Fibroblast of gingiva (primary cell): ENCODE data around the gene DOCK3.
A peak's percentile ranks its signal among the peaks of the same experiment; 100 is the strongest.
"Not testable (repeated sequence)": the region's sequence is repeated elsewhere in the genome, so short reads cannot be mapped to it uniquely, and the experiment has no call there.

Experiments
- DNase-seq: peaks from one replicate; pipeline ENCODE4 v3.0.0-alpha.2; 2011; ENCODE audit warnings: low read depth

DOCK3 gene

DNA sequence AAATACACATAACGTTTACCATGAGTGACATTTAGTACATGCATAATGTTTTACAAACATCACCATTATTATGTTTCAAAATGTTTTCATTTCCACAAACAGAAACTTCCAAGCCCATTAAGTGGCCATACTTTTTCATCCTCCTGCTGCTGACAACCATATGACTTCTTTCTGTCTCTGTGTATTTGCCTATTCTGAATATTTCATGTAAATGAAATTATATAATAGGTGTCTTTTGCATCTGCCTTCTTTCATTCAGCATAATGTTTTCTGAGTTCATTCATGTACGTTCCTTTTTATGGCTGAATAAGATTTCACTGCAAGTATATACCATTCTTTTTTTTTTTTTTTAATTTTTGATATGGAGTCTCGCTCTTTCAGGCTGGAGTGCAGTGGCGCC, 209.0 kb downstream of the DOCK3 start:
- DNase-seq: no peak

DNA sequence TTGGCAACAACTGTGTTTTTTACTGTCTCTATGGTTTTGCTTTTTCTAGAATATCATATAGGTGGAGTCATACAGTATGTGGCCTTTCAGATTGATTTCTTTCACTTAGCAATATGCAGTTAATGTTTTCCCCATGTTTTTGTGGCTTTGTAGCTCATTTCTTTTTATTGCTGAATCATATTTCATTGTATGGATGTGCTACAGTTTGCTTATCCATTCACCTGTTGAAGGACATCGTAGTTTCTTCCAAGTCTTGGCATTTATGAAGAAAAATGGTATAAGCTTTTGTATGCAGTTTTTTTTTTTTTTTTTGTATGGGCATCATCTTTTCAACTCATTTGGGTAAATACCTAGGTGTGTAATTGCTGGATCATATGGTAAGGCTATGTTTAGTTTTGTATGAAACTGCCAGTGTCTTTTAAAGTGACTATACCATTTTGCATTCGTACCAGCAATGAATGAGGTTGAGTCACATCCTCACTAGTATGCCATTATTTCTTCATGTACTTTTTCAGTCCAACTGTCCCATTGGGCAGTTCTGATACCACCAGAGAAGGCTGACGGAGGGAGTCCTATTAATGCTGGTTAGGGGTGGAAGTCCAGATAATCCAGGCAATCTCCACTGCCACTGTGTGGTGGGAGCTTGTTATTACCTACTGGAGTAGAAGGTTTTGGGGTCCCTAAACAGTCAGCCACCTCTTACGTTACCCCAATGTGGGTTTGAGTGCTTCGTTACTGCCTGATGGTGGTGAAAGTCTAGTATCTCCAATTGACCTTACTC, 210.5 kb downstream of the DOCK3 start:
- DNase-seq: no peak

DNA sequence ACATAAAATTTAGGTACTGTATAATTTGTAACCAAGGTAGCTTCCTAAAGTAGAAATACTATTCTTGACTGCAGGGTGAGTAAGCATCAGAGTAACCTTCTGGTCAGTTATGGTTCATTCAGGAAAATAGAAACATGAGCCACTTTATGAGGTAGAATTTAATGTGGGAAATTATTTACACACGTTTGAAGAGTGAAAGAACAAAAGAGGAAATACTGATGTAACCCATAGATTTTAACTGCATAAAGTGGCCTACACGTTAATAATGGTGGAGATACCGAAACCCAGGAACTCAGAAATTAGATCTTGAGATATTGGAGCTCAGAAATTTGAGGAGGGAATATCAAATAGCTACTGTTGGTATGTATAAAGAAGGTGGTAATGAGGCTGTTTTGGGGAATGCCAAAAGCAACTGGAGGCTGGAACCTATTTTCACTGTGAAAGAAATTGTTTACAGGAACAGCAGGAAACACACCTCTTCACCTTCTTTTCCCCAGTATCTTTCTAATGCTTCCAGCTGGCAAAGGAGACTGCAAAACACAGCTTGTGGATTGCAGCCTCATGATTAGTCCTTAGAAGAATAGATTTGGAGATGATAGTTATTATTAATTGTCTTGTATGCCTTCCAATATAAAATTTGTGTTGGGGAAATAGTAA, 216.1 kb downstream of the DOCK3 start:
- no peak for DNase-seq

GRCh38 chr3:50901097-50901496, 226.4 kb downstream of the DOCK3 start:
- not testable (repeated sequence) for DNase-seq

GRCh38 chr3:50912746-50913145, 238.0 kb downstream of the DOCK3 start:
- DNase-seq: no peak

- no peak for DNase-seq
These were observed 238.5 kb downstream of the DOCK3 start for GRCh38 chr3:50913260-50913659.

DNA sequence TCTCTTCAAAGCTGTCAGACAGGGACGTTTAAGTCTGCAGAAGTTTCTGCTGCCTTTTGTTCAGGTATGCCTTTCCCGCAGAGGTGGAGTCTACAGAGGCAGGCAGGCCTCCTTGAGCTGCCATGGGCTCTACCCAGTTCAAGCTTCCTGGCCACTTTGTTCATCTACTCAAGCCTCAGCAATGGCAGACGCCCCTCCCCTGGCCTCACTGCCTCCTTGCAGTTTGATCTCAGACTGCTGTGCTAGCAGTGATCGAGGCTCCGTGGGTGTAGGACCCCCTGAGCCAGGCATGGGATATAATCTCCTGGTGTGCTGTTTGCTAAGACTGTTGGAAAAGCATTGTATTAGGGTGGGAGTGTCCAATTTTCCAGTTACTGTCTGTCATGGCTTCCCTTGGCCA, 247.3 kb downstream of the DOCK3 start:
- DNase-seq: not testable (repeated sequence)

- no peak for DNase-seq
These were observed 249.2 kb downstream of the DOCK3 start for GRCh38 chr3:50923955-50924354.

GRCh38 chr3:50924638-50925037, 249.9 kb downstream of the DOCK3 start:
- DNase-seq: no peak

GRCh38 chr3:50926868-50927267, 252.1 kb downstream of the DOCK3 start:
- no peak for DNase-seq

GRCh38 chr3:50930371-50931208, 255.9 kb downstream of the DOCK3 start:
- DNase-seq: no peak

DNA sequence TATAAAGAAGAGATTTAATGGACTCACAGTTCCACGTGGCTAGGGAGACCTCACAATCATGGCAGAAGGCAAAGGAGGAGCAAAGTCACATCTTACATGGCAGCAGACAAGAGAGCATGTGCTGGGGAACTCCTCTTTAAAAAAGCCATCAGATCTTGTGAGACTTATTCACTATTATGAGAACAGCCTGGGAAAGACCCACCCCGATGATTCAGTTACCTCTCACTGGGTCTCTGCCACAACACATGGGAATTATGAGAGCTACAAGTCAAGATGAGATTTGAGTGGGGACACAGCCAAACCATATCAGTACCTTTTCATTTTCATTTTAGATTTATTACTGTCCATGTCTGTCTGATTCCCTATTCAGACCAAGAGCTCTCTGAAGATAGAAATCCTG, 258.2 kb downstream of the DOCK3 start:
- not testable (repeated sequence) for DNase-seq

DNA sequence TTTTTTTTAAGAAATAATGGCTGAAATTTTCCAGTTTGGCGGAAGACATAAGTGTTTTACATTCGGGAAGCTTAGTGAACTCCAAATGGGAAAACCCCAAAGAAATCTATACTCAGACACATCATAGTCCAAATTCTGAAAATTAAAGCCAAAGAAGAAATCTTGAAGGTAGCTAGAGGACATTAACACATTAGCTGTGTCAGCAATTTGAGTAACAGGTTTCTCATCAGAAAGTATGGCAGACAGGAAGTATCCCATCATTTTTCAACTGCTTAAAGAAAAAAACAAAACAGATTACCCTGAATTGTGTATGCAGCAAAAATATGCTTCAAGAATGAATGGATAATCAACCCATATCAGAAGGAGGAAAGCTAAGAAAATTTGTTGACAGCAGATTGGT, 261.7 kb downstream of the DOCK3 start:
- DNase-seq: no peak

DNA sequence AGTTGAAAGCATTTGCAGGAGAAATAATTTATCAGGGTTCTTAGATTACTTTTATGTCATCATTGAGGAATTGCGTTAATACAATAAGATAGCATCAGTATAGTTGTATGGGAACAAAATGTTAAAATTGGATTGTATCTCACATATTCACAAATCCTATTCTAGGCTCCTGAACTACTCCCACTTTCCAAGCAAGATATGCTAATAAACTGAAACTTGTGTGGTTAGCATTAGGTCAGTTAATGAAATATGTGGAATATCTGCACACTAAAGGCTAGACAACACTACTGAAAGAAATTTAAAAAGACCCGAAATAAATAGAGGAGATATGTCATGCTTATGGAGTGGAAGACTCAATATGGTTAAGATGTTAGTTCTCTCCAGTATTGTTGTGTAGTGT, 272.7 kb downstream of the DOCK3 start:
- DNase-seq: no peak

DNA sequence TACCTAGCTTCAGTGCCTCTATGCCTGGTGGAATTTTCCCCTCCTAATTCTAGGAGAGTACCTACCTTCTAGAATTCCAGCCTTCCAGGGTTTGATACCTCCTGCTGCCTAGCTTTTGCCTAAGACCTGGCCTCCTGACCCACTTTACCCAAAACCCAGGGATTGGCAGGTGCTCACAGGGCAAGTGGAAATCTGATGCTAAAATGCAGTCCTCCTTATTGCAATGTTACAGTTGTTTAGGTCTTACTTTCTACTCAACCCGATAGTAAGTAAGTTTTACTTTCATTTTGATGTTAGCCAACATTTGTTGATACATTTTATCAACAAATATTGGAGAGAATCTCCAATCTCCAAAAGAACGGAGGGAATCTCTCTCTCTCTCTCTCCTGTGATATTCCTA, 275.9 kb downstream of the DOCK3 start:
- no peak for DNase-seq

GRCh38 chr3:50953825-50954414, 279.2 kb downstream of the DOCK3 start:
- no peak for DNase-seq

GRCh38 chr3:50961386-50961785, 286.7 kb downstream of the DOCK3 start:
- no peak for DNase-seq

GRCh38 chr3:50971487-50971924, 296.8 kb downstream of the DOCK3 start:
- peak; percentile 27 for DNase-seq

GRCh38 chr3:50972029-50972428, 297.3 kb downstream of the DOCK3 start:
- no peak for DNase-seq

- not testable (repeated sequence) for DNase-seq
These were observed 303.9 kb downstream of the DOCK3 start for GRCh38 chr3:50978586-50978985.

DNA sequence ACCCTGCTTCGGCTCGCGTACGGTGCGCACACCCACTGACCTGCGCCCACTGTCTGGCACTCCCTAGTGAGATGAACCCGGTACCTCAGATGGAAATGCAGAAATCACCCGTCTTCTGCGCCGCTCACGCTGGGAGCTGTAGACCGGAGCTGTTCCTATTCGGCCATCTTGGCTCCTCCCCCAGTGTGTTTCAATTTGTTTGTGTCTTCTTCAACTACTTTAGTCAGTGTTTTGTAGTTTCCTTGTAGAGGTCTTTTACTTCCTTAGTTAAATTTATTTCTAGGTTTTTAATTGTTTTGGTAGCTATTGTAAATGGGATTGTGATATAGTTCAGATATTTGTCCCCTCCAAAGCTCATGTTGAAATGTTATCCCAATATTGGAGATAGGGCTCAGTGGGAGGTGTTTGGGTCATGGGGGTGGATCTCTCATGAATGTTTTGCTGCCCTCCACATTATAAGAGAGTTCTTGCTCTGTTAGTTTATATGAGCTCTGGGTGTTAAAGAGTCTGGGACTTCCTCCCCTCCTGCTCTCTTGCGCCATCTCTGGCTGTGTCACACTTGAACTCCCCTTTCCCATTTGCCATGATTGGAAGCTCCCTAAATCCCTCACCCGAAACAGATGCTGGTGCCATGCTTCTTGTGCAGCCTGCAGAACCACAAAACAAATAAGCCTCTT, 304.4 kb downstream of the DOCK3 start:
- no peak for DNase-seq
